ENCODE measurements around the gene EGFL7. TPM values are rescaled to one million over a fixed set of nuclear protein-coding genes. Genes with fewer than 3 reads are reported as not detected.

The EGFL7 gene
- total and polyA plus RNA-seq, 2 of the 8 experiments (the other 6 are each of a cell fraction or from before 2014, with no cell fraction given), result 37.8 to 53.4 TPM

GRCh38 chr9:136666372-136667213, 3.9 kb downstream of the EGFL7 start:
- POLR2A ChIA-PET (ENCODE audit: partially characterized antibody), result interaction anchor here (0.6 to 1.5 kb wide), 2 partner anchors 9 to 12 kb away, joined by 3 read pairs; no protein-coding TSS in a partner anchor
- no peak overlapping the region for H3K23ac ChIP-seq (ENCODE audit: insufficient read length)
- no peak overlapping the region for H3K14ac ChIP-seq (ENCODE audit: insufficient read length)
- peaks cover 0 to 6% of the 10 kb centered on the region in 2 experiments for H4K20me1 ChIP-seq (replicated peaks in 1 of 2; ENCODE audit: control insufficient read depth in 1 of 2, insufficient read depth in 2 of 2, low read length in 2 of 2)
- CTCF ChIA-PET (ENCODE audit: partially characterized antibody), result interaction anchor here (0.8 to 2.6 kb wide), 10 partner anchors 9 to 27 kb away, joined by 3 to 14 read pairs (median 7); no protein-coding TSS in a partner anchor
- H3K4me2 ChIP-seq (ENCODE audit: insufficient read depth in 1 of 2, low read depth in 2 of 2, low read length in 2 of 2), result peak overlapping the region; percentile 3 to 68; a peak in 2 of 4 replicates
- H3K79me2 ChIP-seq (ENCODE audit: control insufficient read depth in 1 of 2, insufficient read depth in 2 of 2, low read length in 2 of 2), result no peaks in the 10 kb centered on the region
- no peak overlapping the region for H3K9ac ChIP-seq (replicated peaks in 1 of 4; ENCODE audit: extremely low read depth in 1 of 4, low read depth in 3 of 4, low read length in 3 of 4)
- H4K5ac ChIP-seq (ENCODE audit: insufficient read length, low read depth, low read length), result no peak overlapping the region
- H2BK120ac ChIP-seq (replicated peaks; ENCODE audit: low read depth, low read length), result no peak overlapping the region
- H2AFZ ChIP-seq (ENCODE audit: low read length), result no peak overlapping the region
- no peaks in the 10 kb centered on the region for H3K9me3 ChIP-seq (ENCODE audit: insufficient read depth in 2 of 2, low read depth in 1 of 2, low read length in 1 of 2)
- peak overlapping the region in 3 of 4 experiments; percentile 14 to 58 (median 50); a peak in 4 of 8 replicates for H3K4me3 ChIP-seq (ENCODE audit: extremely low read depth in 1 of 4, insufficient read depth in 2 of 4, low read depth in 3 of 4, low read length in 4 of 4)
- H3K79me1 ChIP-seq (ENCODE audit: low read depth, low read length), result no peaks in the 10 kb centered on the region
- H3K27ac ChIP-seq (ENCODE audit: low read depth, low read length), result no peak overlapping the region
- TF ChIP-seq RXRA (IDR thresholded peaks at IDR 0.05; ENCODE audit: insufficient read depth, low read depth, low read length) (no peak), RBBP5 (IDR thresholded peaks at IDR 0.05; ENCODE audit: borderline replicate concordance, low read depth, low read length) (no peak), CREB1 (IDR thresholded peaks at IDR 0.05) (no peak), HDAC2 (IDR thresholded peaks at IDR 0.05; ENCODE audit: borderline replicate concordance in 1 of 2, low read depth in 2 of 2, low read length in 2 of 2) (no peak), TAF1 (IDR thresholded peaks at IDR 0.05; ENCODE audit: low read depth, low read length) (no peak), ATF2 (IDR thresholded peaks at IDR 0.05; ENCODE audit: low read length) (no peak), BRCA1 (IDR thresholded peaks at IDR 0.05; ENCODE audit: low read depth, low read length) (no peak)
- no peak overlapping the region for H3K18ac ChIP-seq (ENCODE audit: extremely low read depth, low read length)
- H4K91ac ChIP-seq (replicated peaks; ENCODE audit: insufficient read length, low read length), result no peak overlapping the region
- peaks cover 0 to 4% (median 2%) of the 10 kb centered on the region in 4 experiments; a peak in 4 of 7 replicates for H3K4me1 ChIP-seq (replicated peaks in 1 of 4; ENCODE audit: control insufficient read depth in 3 of 4, insufficient read depth in 4 of 4, low read length in 3 of 4)
- no peak for FAIRE-seq
- WGBS, 2 experiments (ENCODE audit: extremely low coverage in 1 of 2, insufficient coverage in 1 of 2, insufficient read length in 1 of 2, insufficient replicate concordance in 2 of 2, low coverage in 1 of 2, low lambda C conversion rate in 2 of 2, missing lambda C conversion rate in 1 of 2), result 52% methylated on average over 11 of the region's 35 CpGs; no CpG with 5 or more reads in 1 of the 2 experiments
- no peak overlapping the region for H2BK5ac ChIP-seq (ENCODE audit: low read depth, low read length)
- no peak overlapping the region; the same call in 1 of the 2 replicates for H4K8ac ChIP-seq (ENCODE audit: extremely low read depth, insufficient read depth, low read length)
- H2BK15ac ChIP-seq (ENCODE audit: low read length), result no peak overlapping the region
- H2BK20ac ChIP-seq (ENCODE audit: low read length), result no peak overlapping the region
- no peaks in the 10 kb centered on the region; a peak in 2 of 7 replicates for H3K27me3 ChIP-seq (replicated peaks in 1 of 4; ENCODE audit: control insufficient read depth in 3 of 4, extremely low read depth in 1 of 4, insufficient read depth in 3 of 4, low read length in 3 of 4)
- no peaks in the 10 kb centered on the region for H3K36me3 ChIP-seq (ENCODE audit: control insufficient read depth in 2 of 4, insufficient read depth in 4 of 4, low read length in 3 of 4)
- DNase-seq (ENCODE audit: low read depth in 1 of 2, low spot score in 2 of 2), result no peak
- H2BK12ac ChIP-seq (ENCODE audit: low read depth, low read length), result no peak overlapping the region
- no peak overlapping the region for H3K4ac ChIP-seq (replicated peaks; ENCODE audit: insufficient read length, low read depth, low read length)
- no peaks in the 10 kb centered on the region; the same call in 1 of the 2 replicates for H3K23me2 ChIP-seq (ENCODE audit: low read depth, low read length)
- no peak overlapping the region for H3K56ac ChIP-seq (replicated peaks; ENCODE audit: insufficient read length, low read depth, low read length)
- no peak overlapping the region for H2AK5ac ChIP-seq (ENCODE audit: low read depth, low read length)
